Measurements from ENCODE around the gene RAPGEF5.

GRCh38 chr7:22355620-22356009 is 1.3 kb downstream of the RAPGEF5 start:
- TF ChIP-seq, protein P1, sequence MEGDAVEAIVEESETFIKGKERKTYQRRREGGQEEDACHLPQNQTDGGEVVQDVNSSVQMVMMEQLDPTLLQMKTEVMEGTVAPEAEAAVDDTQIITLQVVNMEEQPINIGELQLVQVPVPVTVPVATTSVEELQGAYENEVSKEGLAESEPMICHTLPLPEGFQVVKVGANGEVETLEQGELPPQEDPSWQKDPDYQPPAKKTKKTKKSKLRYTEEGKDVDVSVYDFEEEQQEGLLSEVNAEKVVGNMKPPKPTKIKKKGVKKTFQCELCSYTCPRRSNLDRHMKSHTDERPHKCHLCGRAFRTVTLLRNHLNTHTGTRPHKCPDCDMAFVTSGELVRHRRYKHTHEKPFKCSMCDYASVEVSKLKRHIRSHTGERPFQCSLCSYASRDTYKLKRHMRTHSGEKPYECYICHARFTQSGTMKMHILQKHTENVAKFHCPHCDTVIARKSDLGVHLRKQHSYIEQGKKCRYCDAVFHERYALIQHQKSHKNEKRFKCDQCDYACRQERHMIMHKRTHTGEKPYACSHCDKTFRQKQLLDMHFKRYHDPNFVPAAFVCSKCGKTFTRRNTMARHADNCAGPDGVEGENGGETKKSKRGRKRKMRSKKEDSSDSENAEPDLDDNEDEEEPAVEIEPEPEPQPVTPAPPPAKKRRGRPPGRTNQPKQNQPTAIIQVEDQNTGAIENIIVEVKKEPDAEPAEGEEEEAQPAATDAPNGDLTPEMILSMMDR (IDR thresholded peaks at IDR 0.05 in 8 of 11, conservative IDR thresholded peaks at IDR 0.05 in 3 of 11), result no peak
- no peak for TF ChIP-seq POLR2AphosphoS5 (IDR thresholded peaks at IDR 0.05)
- TF ChIP-seq POLR2A (IDR thresholded peaks at IDR 0.05), result no peak
